ENCODE measurements around the gene DOK7. TPM values are rescaled to one million over a fixed set of nuclear protein-coding genes. Genes with fewer than 3 reads are reported as not detected.

Gene DOK7
- total and polyA plus RNA-seq, 4 donors = 0.13 to 0.84 (median 0.46) TPM

DNA sequence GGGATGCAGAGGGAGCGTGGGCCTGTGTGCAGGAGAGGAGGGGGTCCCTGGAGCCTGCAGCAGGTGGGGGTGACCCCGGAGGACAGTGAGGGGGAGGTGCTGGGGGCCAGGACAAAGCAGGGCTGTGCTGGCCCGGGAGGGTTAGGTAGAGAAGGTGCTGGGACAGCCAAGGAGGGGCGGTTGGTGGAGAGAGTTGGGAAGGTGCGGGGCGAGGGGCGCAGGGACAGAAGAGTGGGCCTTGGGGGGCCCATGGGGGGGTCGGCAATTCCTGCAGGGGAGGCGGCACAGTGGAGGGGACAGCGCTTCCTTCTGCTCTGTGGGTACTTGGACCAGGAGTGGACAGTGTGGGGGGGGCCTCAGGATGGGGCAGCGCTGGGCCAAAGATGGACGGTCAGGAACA, 36.6 kb downstream of the DOK7 start (continued):
- TF ChIP-seq, protein P1, sequence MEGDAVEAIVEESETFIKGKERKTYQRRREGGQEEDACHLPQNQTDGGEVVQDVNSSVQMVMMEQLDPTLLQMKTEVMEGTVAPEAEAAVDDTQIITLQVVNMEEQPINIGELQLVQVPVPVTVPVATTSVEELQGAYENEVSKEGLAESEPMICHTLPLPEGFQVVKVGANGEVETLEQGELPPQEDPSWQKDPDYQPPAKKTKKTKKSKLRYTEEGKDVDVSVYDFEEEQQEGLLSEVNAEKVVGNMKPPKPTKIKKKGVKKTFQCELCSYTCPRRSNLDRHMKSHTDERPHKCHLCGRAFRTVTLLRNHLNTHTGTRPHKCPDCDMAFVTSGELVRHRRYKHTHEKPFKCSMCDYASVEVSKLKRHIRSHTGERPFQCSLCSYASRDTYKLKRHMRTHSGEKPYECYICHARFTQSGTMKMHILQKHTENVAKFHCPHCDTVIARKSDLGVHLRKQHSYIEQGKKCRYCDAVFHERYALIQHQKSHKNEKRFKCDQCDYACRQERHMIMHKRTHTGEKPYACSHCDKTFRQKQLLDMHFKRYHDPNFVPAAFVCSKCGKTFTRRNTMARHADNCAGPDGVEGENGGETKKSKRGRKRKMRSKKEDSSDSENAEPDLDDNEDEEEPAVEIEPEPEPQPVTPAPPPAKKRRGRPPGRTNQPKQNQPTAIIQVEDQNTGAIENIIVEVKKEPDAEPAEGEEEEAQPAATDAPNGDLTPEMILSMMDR (IDR thresholded peaks at IDR 0.05; ENCODE audit: low read depth, low read length, missing input control) = no peak
- TF ChIP-seq, protein P2, sequence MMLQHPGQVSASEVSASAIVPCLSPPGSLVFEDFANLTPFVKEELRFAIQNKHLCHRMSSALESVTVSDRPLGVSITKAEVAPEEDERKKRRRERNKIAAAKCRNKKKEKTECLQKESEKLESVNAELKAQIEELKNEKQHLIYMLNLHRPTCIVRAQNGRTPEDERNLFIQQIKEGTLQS (IDR thresholded peaks at IDR 0.05) = no peak

DNA sequence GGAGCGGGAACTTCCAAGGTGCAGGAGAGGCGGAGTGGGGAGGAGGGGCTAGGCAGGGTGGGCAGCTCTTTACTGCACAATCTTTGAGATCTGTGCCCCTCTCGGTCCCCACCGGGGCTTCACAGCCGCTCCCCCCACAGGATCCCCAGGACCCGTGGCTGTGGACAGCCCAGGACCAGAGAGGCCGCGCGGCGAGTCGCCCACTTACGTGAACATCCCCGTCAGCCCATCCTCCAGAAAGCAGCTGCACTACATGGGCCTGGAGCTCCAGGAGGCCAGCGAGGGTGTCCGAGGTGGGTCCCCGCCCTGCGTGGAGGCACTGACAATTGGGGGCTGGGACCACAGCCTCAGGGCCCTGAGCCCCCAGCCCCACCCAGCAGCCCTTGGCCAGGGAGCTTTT, 37.0 kb downstream of the DOK7 start:
- Histone ChIP-seq H3K27ac (ENCODE audit: low read depth in 1 of 2, low read length in 2 of 2) (no peak overlapping the region), H3K4me3 (ENCODE audit: low read depth in 1 of 3, low read length in 3 of 3) (no peak overlapping the region), H3K27me3 (ENCODE audit: control insufficient read depth in 4 of 4, insufficient read depth in 4 of 4, low read length in 3 of 4) (no peaks in the 10 kb centered on the region), H3K4me1 (ENCODE audit: control insufficient read depth in 4 of 4, insufficient read depth in 4 of 4, low read length in 3 of 4) (peaks cover 0 to 3% (median 0%) of the 10 kb centered on the region in 4 donors), H3K9ac (ENCODE audit: low read depth in 1 of 2, low read length in 2 of 2) (no peak overlapping the region), H3K36me3 (ENCODE audit: control insufficient read depth in 4 of 4, insufficient read depth in 3 of 4, low read depth in 1 of 4, low read length in 3 of 4) (peaks cover 0 to 6% (median under 1%) of the 10 kb centered on the region in 4 donors), H3K9me3 (ENCODE audit: control insufficient read depth in 4 of 4, low read length in 3 of 4) (no peaks in the 10 kb centered on the region)
- WGBS = 97% methylated on average over 17 of the region's 17 CpGs
- DNase-seq (ENCODE audit: low spot score) = no peak
- TF ChIP-seq, protein P3, sequence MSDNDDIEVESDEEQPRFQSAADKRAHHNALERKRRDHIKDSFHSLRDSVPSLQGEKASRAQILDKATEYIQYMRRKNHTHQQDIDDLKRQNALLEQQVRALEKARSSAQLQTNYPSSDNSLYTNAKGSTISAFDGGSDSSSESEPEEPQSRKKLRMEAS (IDR thresholded peaks at IDR 0.05) = no peak

DNA sequence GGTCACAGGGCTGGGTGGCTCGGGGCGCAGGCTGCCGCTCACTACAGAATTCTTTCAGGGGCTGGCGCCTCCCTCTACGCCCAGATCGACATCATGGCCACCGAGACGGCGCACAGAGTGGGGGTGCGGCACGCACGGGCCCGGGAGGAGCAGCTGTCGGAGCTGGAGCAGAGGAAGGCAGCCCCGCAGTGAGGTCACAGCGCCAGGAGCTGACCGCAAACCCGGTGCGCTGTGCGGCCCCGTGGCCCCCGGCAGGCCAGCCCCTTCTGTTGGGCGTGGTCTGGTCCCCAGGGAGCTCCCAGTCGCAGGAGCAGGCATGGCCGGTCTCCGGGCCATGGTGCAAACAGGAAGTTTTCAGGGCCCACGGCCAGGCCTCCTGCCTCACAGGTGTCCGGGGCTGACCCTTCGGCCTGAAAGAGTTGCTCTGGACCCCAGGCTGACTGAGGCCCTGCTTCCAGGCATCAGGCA, 37.6 kb downstream of the DOK7 start:
- H3K4me3 ChIP-seq (ENCODE audit: low read depth in 1 of 3, low read length in 3 of 3) = no peak overlapping the region
- WGBS = 95% methylated on average over 29 of the region's 29 CpGs
- H3K27ac ChIP-seq (ENCODE audit: low read depth in 1 of 2, low read length in 2 of 2) = no peak overlapping the region
- H3K36me3 ChIP-seq (ENCODE audit: control insufficient read depth in 4 of 4, insufficient read depth in 3 of 4, low read depth in 1 of 4, low read length in 3 of 4) = peaks cover 0 to 12% (median 1%) of the 10 kb centered on the region in 4 donors
- DNase-seq (ENCODE audit: low spot score) = no peak
- peaks cover 0 to 3% (median 0%) of the 10 kb centered on the region in 4 donors for H3K4me1 ChIP-seq (ENCODE audit: control insufficient read depth in 4 of 4, insufficient read depth in 4 of 4, low read length in 3 of 4)
- H3K27me3 ChIP-seq (ENCODE audit: control insufficient read depth in 4 of 4, insufficient read depth in 4 of 4, low read length in 3 of 4) = no peaks in the 10 kb centered on the region
- TF ChIP-seq SP1 (IDR thresholded peaks at IDR 0.05) (no peak), FOXA1 (IDR thresholded peaks at IDR 0.05) (no peak)
- no peaks in the 10 kb centered on the region for H3K9me3 ChIP-seq (ENCODE audit: control insufficient read depth in 4 of 4, low read length in 3 of 4)
- no peak overlapping the region for H3K9ac ChIP-seq (ENCODE audit: low read depth in 1 of 2, low read length in 2 of 2)

DNA sequence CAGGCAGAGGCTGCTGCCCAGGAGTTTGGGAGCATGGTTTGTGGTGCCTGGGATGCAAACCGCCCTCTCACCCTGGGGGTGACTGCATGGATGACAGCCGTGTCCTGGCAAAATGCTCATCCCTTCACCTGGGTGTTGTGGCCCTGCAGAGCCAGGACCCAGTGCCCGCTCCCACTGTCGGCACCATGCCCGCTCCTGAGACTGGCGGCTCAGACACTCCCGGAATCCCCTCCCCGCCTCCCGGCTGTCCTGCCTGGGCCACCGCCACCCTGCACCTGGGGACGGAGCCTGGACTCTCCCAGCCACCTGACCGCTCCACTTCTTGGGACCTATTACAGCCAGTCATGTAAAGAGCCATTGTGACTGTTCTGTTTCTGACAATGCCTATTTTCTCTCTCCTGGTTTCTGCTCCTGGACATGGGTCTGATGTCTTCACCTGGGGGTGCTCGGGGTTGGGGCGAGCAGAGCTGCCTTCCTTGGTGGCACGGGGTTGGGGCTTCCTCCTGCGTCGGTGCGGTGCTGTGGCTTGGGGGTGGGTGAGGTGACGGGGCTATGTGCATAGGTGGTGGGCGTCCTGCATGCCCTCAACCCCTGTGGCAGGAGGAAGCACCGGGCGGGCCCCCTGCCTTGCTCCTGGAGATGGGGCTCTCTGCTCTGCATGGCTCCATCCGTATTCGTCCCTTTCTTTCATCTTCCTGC, 38.2 kb downstream of the DOK7 start:
- Histone ChIP-seq H3K9me3 (ENCODE audit: control insufficient read depth in 4 of 4, low read length in 3 of 4) (no peaks in the 10 kb centered on the region), H3K9ac (ENCODE audit: low read depth in 1 of 2, low read length in 2 of 2) (no peak overlapping the region), H3K27ac (ENCODE audit: low read depth in 1 of 2, low read length in 2 of 2) (no peak overlapping the region), H3K4me3 (ENCODE audit: low read depth in 1 of 3, low read length in 3 of 3) (no peak overlapping the region), H3K27me3 (ENCODE audit: control insufficient read depth in 4 of 4, insufficient read depth in 4 of 4, low read length in 3 of 4) (no peaks in the 10 kb centered on the region), H3K4me1 (ENCODE audit: control insufficient read depth in 4 of 4, insufficient read depth in 4 of 4, low read length in 3 of 4) (peaks cover 0 to 3% (median 0%) of the 10 kb centered on the region in 4 donors), H3K36me3 (ENCODE audit: control insufficient read depth in 4 of 4, insufficient read depth in 3 of 4, low read depth in 1 of 4, low read length in 3 of 4) (peaks cover 0 to 13% (median 3%) of the 10 kb centered on the region in 4 donors)
- WGBS = 87% methylated on average over 24 of the region's 24 CpGs
- TF ChIP-seq JUND (IDR thresholded peaks at IDR 0.05) = no peak
- TF ChIP-seq FOXA2 (IDR thresholded peaks at IDR 0.05) = no peak
- TF ChIP-seq, protein P4, sequence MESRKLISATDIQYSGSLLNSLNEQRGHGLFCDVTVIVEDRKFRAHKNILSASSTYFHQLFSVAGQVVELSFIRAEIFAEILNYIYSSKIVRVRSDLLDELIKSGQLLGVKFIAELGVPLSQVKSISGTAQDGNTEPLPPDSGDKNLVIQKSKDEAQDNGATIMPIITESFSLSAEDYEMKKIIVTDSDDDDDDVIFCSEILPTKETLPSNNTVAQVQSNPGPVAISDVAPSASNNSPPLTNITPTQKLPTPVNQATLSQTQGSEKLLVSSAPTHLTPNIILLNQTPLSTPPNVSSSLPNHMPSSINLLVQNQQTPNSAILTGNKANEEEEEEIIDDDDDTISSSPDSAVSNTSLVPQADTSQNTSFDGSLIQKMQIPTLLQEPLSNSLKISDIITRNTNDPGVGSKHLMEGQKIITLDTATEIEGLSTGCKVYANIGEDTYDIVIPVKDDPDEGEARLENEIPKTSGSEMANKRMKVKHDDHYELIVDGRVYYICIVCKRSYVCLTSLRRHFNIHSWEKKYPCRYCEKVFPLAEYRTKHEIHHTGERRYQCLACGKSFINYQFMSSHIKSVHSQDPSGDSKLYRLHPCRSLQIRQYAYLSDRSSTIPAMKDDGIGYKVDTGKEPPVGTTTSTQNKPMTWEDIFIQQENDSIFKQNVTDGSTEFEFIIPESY (IDR thresholded peaks at IDR 0.05) = no peak
- no peak for TF ChIP-seq RAD21 (IDR thresholded peaks at IDR 0.05)
- TF ChIP-seq HNF4A (conservative IDR thresholded peaks at IDR 0.05) = no peak
- TF ChIP-seq HNF4G (IDR thresholded peaks at IDR 0.05) = no peak
- TF ChIP-seq NR2F2 (IDR thresholded peaks at IDR 0.05) = no peak
- TF ChIP-seq RXRA (IDR thresholded peaks at IDR 0.05) = no peak
- TF ChIP-seq, protein P5, sequence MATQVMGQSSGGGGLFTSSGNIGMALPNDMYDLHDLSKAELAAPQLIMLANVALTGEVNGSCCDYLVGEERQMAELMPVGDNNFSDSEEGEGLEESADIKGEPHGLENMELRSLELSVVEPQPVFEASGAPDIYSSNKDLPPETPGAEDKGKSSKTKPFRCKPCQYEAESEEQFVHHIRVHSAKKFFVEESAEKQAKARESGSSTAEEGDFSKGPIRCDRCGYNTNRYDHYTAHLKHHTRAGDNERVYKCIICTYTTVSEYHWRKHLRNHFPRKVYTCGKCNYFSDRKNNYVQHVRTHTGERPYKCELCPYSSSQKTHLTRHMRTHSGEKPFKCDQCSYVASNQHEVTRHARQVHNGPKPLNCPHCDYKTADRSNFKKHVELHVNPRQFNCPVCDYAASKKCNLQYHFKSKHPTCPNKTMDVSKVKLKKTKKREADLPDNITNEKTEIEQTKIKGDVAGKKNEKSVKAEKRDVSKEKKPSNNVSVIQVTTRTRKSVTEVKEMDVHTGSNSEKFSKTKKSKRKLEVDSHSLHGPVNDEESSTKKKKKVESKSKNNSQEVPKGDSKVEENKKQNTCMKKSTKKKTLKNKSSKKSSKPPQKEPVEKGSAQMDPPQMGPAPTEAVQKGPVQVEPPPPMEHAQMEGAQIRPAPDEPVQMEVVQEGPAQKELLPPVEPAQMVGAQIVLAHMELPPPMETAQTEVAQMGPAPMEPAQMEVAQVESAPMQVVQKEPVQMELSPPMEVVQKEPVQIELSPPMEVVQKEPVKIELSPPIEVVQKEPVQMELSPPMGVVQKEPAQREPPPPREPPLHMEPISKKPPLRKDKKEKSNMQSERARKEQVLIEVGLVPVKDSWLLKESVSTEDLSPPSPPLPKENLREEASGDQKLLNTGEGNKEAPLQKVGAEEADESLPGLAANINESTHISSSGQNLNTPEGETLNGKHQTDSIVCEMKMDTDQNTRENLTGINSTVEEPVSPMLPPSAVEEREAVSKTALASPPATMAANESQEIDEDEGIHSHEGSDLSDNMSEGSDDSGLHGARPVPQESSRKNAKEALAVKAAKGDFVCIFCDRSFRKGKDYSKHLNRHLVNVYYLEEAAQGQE (IDR thresholded peaks at IDR 0.05) = no peak
- no peak for DNase-seq (ENCODE audit: low spot score)
